Stimulated activated CD8-positive, alpha-beta memory T cell treated with anti-CD3 and anti-CD28 coated beads, Interleukin-4, amount 100 ng/mL, for 1 hour (primary cell): Measurements from ENCODE around the gene BORCS5.

Experiments used
- DNase-seq, 2 donors: peaks; one replicate each; pipeline ENCODE4 v3.0.0-alpha.2; 2020; ENCODE audit warnings: low read depth in 2 of 2, low spot score in 1 of 2

BORCS5 gene

GRCh38 chr12:12428961-12429657 is 72.2 kb downstream of the BORCS5 start:
- DNase-seq = no peak

GRCh38 chr12:12432364-12432763 is 75.5 kb downstream of the BORCS5 start:
- DNase-seq = no peak

DNA sequence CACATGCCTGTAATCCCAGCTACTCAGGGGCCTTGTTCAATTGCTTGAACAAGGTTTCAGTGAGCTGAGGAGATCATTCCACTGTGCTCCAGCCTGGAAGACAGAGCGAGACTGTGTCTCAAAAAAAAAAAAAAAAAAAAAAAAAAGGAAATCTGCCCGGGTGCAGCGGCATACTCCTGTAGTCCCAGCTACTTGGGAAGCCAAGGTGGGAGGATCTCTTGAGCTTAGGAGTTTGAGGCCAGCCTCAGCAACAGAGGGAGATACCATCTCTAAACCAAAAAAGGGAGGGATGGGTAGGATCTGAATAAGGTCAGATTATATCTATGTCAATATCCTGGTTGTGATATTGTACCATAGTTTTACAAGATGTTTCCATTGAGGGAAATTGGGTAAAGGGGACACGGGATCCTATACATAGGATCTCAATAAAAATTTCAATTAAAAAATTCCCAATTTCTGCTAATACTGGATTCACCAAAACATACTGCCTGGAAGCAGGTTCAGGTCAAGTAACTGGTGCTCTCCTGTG is 76.4 kb downstream of the BORCS5 start:
- DNase-seq = no peak

GRCh38 chr12:12436831-12437345 is 80.0 kb downstream of the BORCS5 start:
- no peak for DNase-seq

GRCh38 chr12:12439636-12440035 is 82.8 kb downstream of the BORCS5 start:
- DNase-seq = no peak

- no peak for DNase-seq
These were observed 84.0 kb downstream of the BORCS5 start for GRCh38 chr12:12440784-12441428.

DNA sequence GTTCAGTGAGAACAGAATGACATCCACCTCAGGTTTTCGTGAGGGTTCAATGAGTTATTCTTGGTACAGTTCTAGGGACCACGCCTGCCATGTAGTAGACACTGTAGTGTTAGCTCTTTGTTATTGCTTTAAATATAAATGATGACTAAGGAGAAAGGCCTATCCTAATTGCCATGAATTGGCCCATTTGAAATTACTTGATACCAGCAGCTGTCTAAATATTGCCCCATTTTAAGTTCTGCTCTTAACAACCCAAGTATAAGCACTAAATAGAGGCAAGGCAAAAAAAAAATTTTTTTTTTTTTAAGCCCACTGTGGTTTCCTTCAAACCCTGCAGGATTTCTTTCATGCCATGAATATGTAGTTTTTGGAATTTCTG is 84.5 kb downstream of the BORCS5 start:
- DNase-seq = no peak

GRCh38 chr12:12441843-12442461 is 85.1 kb downstream of the BORCS5 start:
- DNase-seq = peak in 1 of 2 donors; percentile 25

- DNase-seq = no peak
These were observed 85.7 kb downstream of the BORCS5 start for GRCh38 chr12:12442548-12443071.

DNA sequence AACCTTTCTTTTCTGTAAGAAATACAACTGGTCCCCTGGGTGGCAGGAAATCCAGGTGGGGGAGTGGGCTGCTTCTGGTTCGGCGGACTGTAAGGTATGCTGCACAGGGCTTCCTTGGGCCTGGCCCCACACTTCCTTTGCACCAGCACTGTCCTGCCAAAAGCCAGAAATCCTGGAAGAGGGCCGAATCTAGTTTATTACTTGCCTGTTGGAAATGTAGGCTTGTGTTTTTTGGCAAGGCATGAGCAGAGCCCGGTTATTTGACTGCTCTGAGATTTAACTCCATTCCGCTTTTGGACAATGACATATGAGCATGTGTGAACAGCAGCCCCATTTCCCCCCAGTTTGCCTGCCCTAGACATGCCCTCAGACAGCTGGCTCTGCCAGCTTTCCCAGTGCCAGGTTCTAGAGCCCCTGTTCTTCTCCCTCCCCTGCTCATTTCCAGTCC is 86.6 kb downstream of the BORCS5 start:
- no peak for DNase-seq

- no peak for DNase-seq
These were observed 88.4 kb downstream of the BORCS5 start for GRCh38 chr12:12445165-12445881.

- DNase-seq = no peak
These were observed 89.0 kb downstream of the BORCS5 start for GRCh38 chr12:12445882-12446181.

- DNase-seq = no peak
These were observed 89.9 kb downstream of the BORCS5 start for GRCh38 chr12:12446786-12447185.

DNA sequence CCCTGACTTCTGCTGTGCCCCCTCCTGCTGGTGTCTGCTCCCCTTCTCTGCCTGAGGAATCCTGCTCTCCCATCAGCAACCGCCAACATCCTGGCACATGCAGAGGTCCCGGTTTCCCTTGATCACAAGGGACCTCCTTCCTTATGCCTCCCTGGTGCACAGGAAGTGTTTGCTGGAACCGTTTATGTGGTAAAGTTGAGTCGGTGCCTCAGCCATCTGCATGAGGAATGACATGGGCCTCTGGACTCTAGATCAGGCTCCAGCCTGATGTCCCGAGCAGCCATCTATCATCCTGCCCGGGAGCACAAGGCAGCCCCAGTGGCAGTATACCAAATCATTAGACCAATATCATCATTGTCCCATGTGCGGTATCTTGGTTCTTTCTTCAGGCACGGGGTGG is 90.4 kb downstream of the BORCS5 start:
- no peak for DNase-seq

- no peak for DNase-seq
These were observed 91.0 kb downstream of the BORCS5 start for GRCh38 chr12:12447837-12448236.

- DNase-seq = no peak
These were observed 92.7 kb downstream of the BORCS5 start for GRCh38 chr12:12449533-12450025.

- DNase-seq = no peak
These were observed 93.2 kb downstream of the BORCS5 start for GRCh38 chr12:12450043-12450471.

- DNase-seq = no peak
These were observed 94.2 kb downstream of the BORCS5 start for GRCh38 chr12:12451098-12451497.

DNA sequence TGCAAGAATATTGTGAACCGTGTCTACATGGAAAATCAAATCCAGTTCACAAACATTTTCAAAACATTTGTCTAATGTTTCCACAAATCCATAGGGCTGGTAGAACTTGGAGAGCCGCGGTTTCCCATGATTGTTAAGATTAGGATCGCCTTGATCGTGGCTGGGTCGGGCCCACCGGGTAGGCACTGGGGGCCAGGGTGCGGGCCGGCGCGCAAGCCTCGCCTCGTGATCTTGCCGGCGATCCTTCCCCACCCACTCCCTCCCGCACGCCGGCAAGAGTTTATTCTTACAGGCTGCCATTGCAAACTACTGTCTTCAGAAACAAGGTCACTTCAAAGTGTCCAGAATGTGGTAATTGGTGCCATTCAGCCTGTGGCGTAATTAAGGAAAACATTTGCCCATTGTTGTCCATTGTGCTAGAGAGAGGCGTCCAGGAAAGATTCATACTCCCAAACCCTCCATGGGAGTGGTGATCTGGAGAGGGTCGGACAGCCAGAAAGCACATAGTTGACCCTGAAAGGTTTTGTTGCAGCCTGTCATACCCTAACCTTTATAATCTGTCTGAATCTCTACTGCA is 95.5 kb downstream of the BORCS5 start:
- DNase-seq = no peak

GRCh38 chr12:12453635-12454034 is 96.8 kb downstream of the BORCS5 start:
- DNase-seq = no peak

- no peak for DNase-seq
These were observed 97.4 kb downstream of the BORCS5 start for GRCh38 chr12:12454315-12454714.
